ENCODE data around the gene CD81. TPM values are rescaled to one million over a fixed set of nuclear protein-coding genes. Genes with fewer than 3 reads are reported as not detected.

The CD81 gene
- total RNA-seq, 2 donors from 2014 or later: 116 to 122 TPM

- ATAC-seq (replicated peaks in 1 of 2) (no peak), DNase-seq (no peak)
- Mint-ChIP-seq H3K36me3 (ENCODE audit: insufficient read depth in 2 of 2) (no peaks in the 10 kb centered on the region), H3K27ac (no peak overlapping the region), H3K4me1 (ENCODE audit: low read depth) (no peaks in the 10 kb centered on the region), H3K4me3 (no peak overlapping the region), H3K27me3 (ENCODE audit: low read depth) (no peaks in the 10 kb centered on the region), H3K9me3 (peaks cover 2% of the 10 kb centered on the region in 2 donors)
Measured at GRCh38 chr11:2433106-2433925, 56.2 kb downstream of the CD81 start.

GRCh38 chr11:2434008-2434407 lies 56.9 kb downstream of the CD81 start:
- no peaks in the 10 kb centered on the region for H3K4me1 Mint-ChIP-seq (ENCODE audit: low read depth)
- no peaks in the 10 kb centered on the region for H3K36me3 Mint-ChIP-seq (ENCODE audit: insufficient read depth in 2 of 2)
- no peak for DNase-seq
- H3K9me3 Mint-ChIP-seq: peaks cover 2% of the 10 kb centered on the region in 2 donors
- ATAC-seq (replicated peaks in 1 of 2): no peak
- H3K27me3 Mint-ChIP-seq (ENCODE audit: low read depth): no peaks in the 10 kb centered on the region
- H3K27ac Mint-ChIP-seq: no peak overlapping the region
- no peak overlapping the region for H3K4me3 Mint-ChIP-seq

GRCh38 chr11:2434506-2435255 lies 57.6 kb downstream of the CD81 start:
- H3K27me3 Mint-ChIP-seq (ENCODE audit: low read depth): no peaks in the 10 kb centered on the region
- H3K36me3 Mint-ChIP-seq (ENCODE audit: insufficient read depth in 2 of 2): no peaks in the 10 kb centered on the region

GRCh38 chr11:2435288-2436012 lies 58.3 kb downstream of the CD81 start:
- ATAC-seq (replicated peaks in 1 of 2): no peak
- H3K27me3 Mint-ChIP-seq (ENCODE audit: low read depth): no peaks in the 10 kb centered on the region
- no peaks in the 10 kb centered on the region for H3K36me3 Mint-ChIP-seq (ENCODE audit: insufficient read depth in 2 of 2)
- no peak overlapping the region for H3K27ac Mint-ChIP-seq
- H3K9me3 Mint-ChIP-seq: peaks cover 2% of the 10 kb centered on the region in 2 donors
- no peak for DNase-seq
- H3K4me1 Mint-ChIP-seq (ENCODE audit: low read depth): no peaks in the 10 kb centered on the region
- no peak overlapping the region for H3K4me3 Mint-ChIP-seq

More at GRCh38 chr11:2434506-2435255, 57.6 kb downstream of the CD81 start:
- Mint-ChIP-seq H3K4me1 (ENCODE audit: low read depth) (no peaks in the 10 kb centered on the region), H3K4me3 (no peak overlapping the region), H3K27ac (no peak overlapping the region), H3K9me3 (peaks cover 2% of the 10 kb centered on the region in 2 donors)
- no peak for ATAC-seq (replicated peaks in 1 of 2)
- DNase-seq: no peak

GRCh38 chr11:2436013-2436520 lies 59.0 kb downstream of the CD81 start:
- ATAC-seq (replicated peaks in 1 of 2) (no peak), DNase-seq (no peak)
- no peaks in the 10 kb centered on the region for H3K4me1 Mint-ChIP-seq (ENCODE audit: low read depth)
- no peaks in the 10 kb centered on the region for H3K36me3 Mint-ChIP-seq (ENCODE audit: insufficient read depth in 2 of 2)
- H3K27me3 Mint-ChIP-seq (ENCODE audit: low read depth): no peaks in the 10 kb centered on the region
- no peak overlapping the region for H3K4me3 Mint-ChIP-seq
- no peak overlapping the region for H3K27ac Mint-ChIP-seq
- no peaks in the 10 kb centered on the region for H3K9me3 Mint-ChIP-seq

GRCh38 chr11:2436521-2437031 lies 59.5 kb downstream of the CD81 start:
- no peaks in the 10 kb centered on the region for H3K36me3 Mint-ChIP-seq (ENCODE audit: insufficient read depth in 2 of 2)

GRCh38 chr11:2437516-2437915 lies 60.4 kb downstream of the CD81 start:
- Mint-ChIP-seq H3K36me3 (ENCODE audit: insufficient read depth in 2 of 2) (no peaks in the 10 kb centered on the region), H3K4me1 (ENCODE audit: low read depth) (peaks cover under 1% of the 10 kb centered on the region), H3K27ac (no peak overlapping the region), H3K9me3 (no peaks in the 10 kb centered on the region), H3K27me3 (ENCODE audit: low read depth) (no peaks in the 10 kb centered on the region), H3K4me3 (no peak overlapping the region)
- ATAC-seq (replicated peaks in 1 of 2): no peak
- no peak for DNase-seq

More at GRCh38 chr11:2436521-2437031, 59.5 kb downstream of the CD81 start:
- H3K4me3 Mint-ChIP-seq: no peak overlapping the region
- H3K4me1 Mint-ChIP-seq (ENCODE audit: low read depth): no peaks in the 10 kb centered on the region
- no peak overlapping the region for H3K27ac Mint-ChIP-seq
- ATAC-seq (replicated peaks in 1 of 2) (no peak), DNase-seq (no peak)
- no peaks in the 10 kb centered on the region for H3K27me3 Mint-ChIP-seq (ENCODE audit: low read depth)
- H3K9me3 Mint-ChIP-seq: no peaks in the 10 kb centered on the region

GRCh38 chr11:2439820-2440219 lies 62.7 kb downstream of the CD81 start:
- no peak overlapping the region for H3K27ac Mint-ChIP-seq
- no peaks in the 10 kb centered on the region for H3K9me3 Mint-ChIP-seq
- H3K27me3 Mint-ChIP-seq (ENCODE audit: low read depth): peaks cover 6% of the 10 kb centered on the region
- H3K4me1 Mint-ChIP-seq (ENCODE audit: low read depth): peaks cover 12% of the 10 kb centered on the region
- ATAC-seq (replicated peaks in 1 of 2) (no peak), DNase-seq (no peak)
- no peak overlapping the region for H3K4me3 Mint-ChIP-seq
- H3K36me3 Mint-ChIP-seq (ENCODE audit: insufficient read depth in 2 of 2): no peaks in the 10 kb centered on the region

- no peak for ATAC-seq (replicated peaks in 1 of 2)
- Mint-ChIP-seq H3K27ac (no peak overlapping the region), H3K27me3 (ENCODE audit: low read depth) (peaks cover 6% of the 10 kb centered on the region), H3K9me3 (no peaks in the 10 kb centered on the region), H3K4me1 (ENCODE audit: low read depth) (peaks cover 12% of the 10 kb centered on the region), H3K4me3 (no peak overlapping the region), H3K36me3 (ENCODE audit: insufficient read depth in 2 of 2) (no peaks in the 10 kb centered on the region)
- no peak for DNase-seq
Measured at GRCh38 chr11:2440646-2441045, 63.5 kb downstream of the CD81 start.

- Mint-ChIP-seq H3K4me3 (no peak overlapping the region), H3K4me1 (ENCODE audit: low read depth) (peaks cover 16% of the 10 kb centered on the region), H3K9me3 (no peaks in the 10 kb centered on the region), H3K36me3 (ENCODE audit: insufficient read depth in 2 of 2) (no peaks in the 10 kb centered on the region), H3K27ac (no peak overlapping the region), H3K27me3 (ENCODE audit: low read depth) (peaks cover 6% of the 10 kb centered on the region)
- DNase-seq (no peak), ATAC-seq (replicated peaks in 1 of 2) (no peak)
Measured at GRCh38 chr11:2441171-2441570, 64.1 kb downstream of the CD81 start.

GRCh38 chr11:2442589-2442988 lies 65.5 kb downstream of the CD81 start:
- Mint-ChIP-seq H3K4me3 (no peak overlapping the region), H3K9me3 (no peaks in the 10 kb centered on the region), H3K27me3 (ENCODE audit: low read depth) (peaks cover 6% of the 10 kb centered on the region), H3K4me1 (ENCODE audit: low read depth) (peaks cover 29% of the 10 kb centered on the region), H3K36me3 (ENCODE audit: insufficient read depth in 2 of 2) (no peaks in the 10 kb centered on the region), H3K27ac (no peak overlapping the region)
- DNase-seq (no peak), ATAC-seq (replicated peaks in 1 of 2) (no peak)

GRCh38 chr11:2443406-2443805 lies 66.3 kb downstream of the CD81 start:
- ATAC-seq (replicated peaks in 1 of 2): no peak
- Mint-ChIP-seq H3K4me1 (ENCODE audit: low read depth) (peaks cover 34% of the 10 kb centered on the region), H3K4me3 (peak overlapping the region; percentile 6 to 67), H3K27me3 (ENCODE audit: low read depth) (peaks cover 6% of the 10 kb centered on the region), H3K27ac (no peak overlapping the region), H3K36me3 (ENCODE audit: insufficient read depth in 2 of 2) (no peaks in the 10 kb centered on the region), H3K9me3 (no peaks in the 10 kb centered on the region)
- DNase-seq: no peak
